ENCODE measurements around the gene SYCE3.

SYCE3 gene

GRCh38 chr22:50576070-50576469 is 13.4 kb upstream of the SYCE3 start:
- peak; percentile 46 for DNase-seq (ENCODE audit: low spot score)

- no peak for DNase-seq (ENCODE audit: low spot score)
Measured at GRCh38 chr22:50575426-50575941, 12.8 kb upstream of the SYCE3 start.

GRCh38 chr22:50574383-50574755 is 11.7 kb upstream of the SYCE3 start:
- DNase-seq (ENCODE audit: low spot score), result no peak

- no peak for DNase-seq (ENCODE audit: low spot score)
Measured at GRCh38 chr22:50573491-50574382, 11.0 kb upstream of the SYCE3 start.

- no peak for DNase-seq (ENCODE audit: low spot score)
Measured at GRCh38 chr22:50572965-50573364, 10.2 kb upstream of the SYCE3 start.

- DNase-seq (ENCODE audit: low spot score), result no peak
Measured at GRCh38 chr22:50571264-50572175, 8.8 kb upstream of the SYCE3 start.

- no peak for DNase-seq (ENCODE audit: low spot score)
Measured at GRCh38 chr22:50570861-50571260, 8.1 kb upstream of the SYCE3 start.

- no peak for DNase-seq (ENCODE audit: low spot score)
Measured at GRCh38 chr22:50569896-50570535, 7.3 kb upstream of the SYCE3 start.

GRCh38 chr22:50569041-50569459 is 6.3 kb upstream of the SYCE3 start:
- DNase-seq (ENCODE audit: low spot score), result no peak

GRCh38 chr22:50568626-50569025 is 5.9 kb upstream of the SYCE3 start:
- DNase-seq (ENCODE audit: low spot score), result no peak

- no peak for DNase-seq (ENCODE audit: low spot score)
Measured at GRCh38 chr22:50567721-50568252, 5.1 kb upstream of the SYCE3 start.

GRCh38 chr22:50564289-50564688 is 1.6 kb upstream of the SYCE3 start:
- no peak for DNase-seq (ENCODE audit: low spot score)

GRCh38 chr22:50563413-50564160 is 868 bp upstream of the SYCE3 start:
- DNase-seq (ENCODE audit: low spot score), result peak; percentile 14

- DNase-seq (ENCODE audit: low spot score), result no peak
Measured at GRCh38 chr22:50561401-50562358, 1.0 kb downstream of the SYCE3 start.

- no peak for DNase-seq (ENCODE audit: low spot score)
Measured at GRCh38 chr22:50560034-50560433, 2.7 kb downstream of the SYCE3 start.

- DNase-seq (ENCODE audit: low spot score), result peak; percentile 18
Measured at GRCh38 chr22:50556703-50557102, 6.0 kb downstream of the SYCE3 start.

GRCh38 chr22:50553310-50553709 is 9.4 kb downstream of the SYCE3 start:
- DNase-seq (ENCODE audit: low spot score), result no peak

GRCh38 chr22:50551160-50551752 is 11.5 kb downstream of the SYCE3 start:
- no peak for DNase-seq (ENCODE audit: low spot score)

GRCh38 chr22:50550395-50550794 is 12.3 kb downstream of the SYCE3 start:
- DNase-seq (ENCODE audit: low spot score), result no peak
